Endothelial cell of umbilical vein (primary cell): ENCODE measurements around the gene MEI4. TPM values are rescaled to one million over a fixed set of nuclear protein-coding genes. Genes with fewer than 3 reads are reported as not detected.
"Not testable (repeated sequence)": the region's sequence is repeated elsewhere in the genome, so short reads cannot be mapped to it uniquely, and the experiment has no call there.

ENCODE experiments used
- BruUV-seq: library from RNA; stranded (reverse); fragments of 400-500 nt; replicated peaks from 2 replicates; lab custom pipeline; 2021; lab: Mats Ljungman, UMichigan
- CTCF ChIA-PET: fragments of 300-600, 350-600 bp; sonication (Branson Sonifier 250); formaldehyde crosslinking; loops from one replicate; lab custom pipeline; 2021; ENCODE audit warnings: antibody characterized with exemption, inconsistent platforms; lab: Charles Lee
- POLR2A ChIA-PET: fragments of 300-600, 350-600 bp; sonication (Branson Sonifier 250); formaldehyde crosslinking; loops from one replicate; lab custom pipeline; 2021; ENCODE audit warnings: antibody characterized with exemption, inconsistent platforms; lab: Charles Lee
- DNase-seq: peaks from one replicate; pipeline ENCODE4 v3.0.0-alpha.2; 2011; ENCODE audit warnings: low read depth, low spot score
- FAIRE-seq: peaks from 2 replicates; lab custom pipeline; 2011; peaks lifted over from hg19 to GRCh38; lab: Jason Lieb, UNC
- H2AFZ ChIP-seq: 2 replicates; pipeline ENCODE4 v1.6.0; 2012; ENCODE audit warnings: low read depth, low read length, control low read depth, inconsistent platforms
- H3K27ac ChIP-seq: 2 replicates; pipeline ENCODE4 v1.5.1; 2011; ENCODE audit warnings: low read depth, mild to moderate bottlenecking, control low read depth, low read length, moderate library complexity; ENCODE audit not compliant: insufficient read depth
- H3K27me3 ChIP-seq, 2 experiments: 2 replicates each; pipeline versions ENCODE4 v1.6.0 to v1.6.1; 2011; ENCODE audit warnings: low read length in 2 of 2, mixed read lengths in 1 of 2; ENCODE audit not compliant: control insufficient read depth in 2 of 2, insufficient read depth in 2 of 2
- H3K36me3 ChIP-seq, 2 experiments: 2 replicates in 1 of 2; 3 replicates in 1 of 2; pipeline ENCODE4 v1.5.1; 2011; ENCODE audit warnings: low read length in 2 of 2, mild to moderate bottlenecking in 1 of 2, moderate library complexity in 1 of 2; ENCODE audit not compliant: control insufficient read depth in 2 of 2, insufficient read depth in 2 of 2; ENCODE audit errors: extremely low read depth in 1 of 2
- H3K4me1 ChIP-seq: 3 replicates; pipeline ENCODE4 v1.5.1; 2011; ENCODE audit warnings: mild to moderate bottlenecking, low read length; ENCODE audit not compliant: control insufficient read depth, insufficient read depth; ENCODE audit errors: extremely low read depth
- H3K4me2 ChIP-seq: 2 replicates; pipeline ENCODE4 v1.6.1; 2011; ENCODE audit warnings: low read length, control low read depth, mixed read lengths; ENCODE audit not compliant: insufficient read depth
- H3K4me3 ChIP-seq, 3 experiments: fragments of 200-600 bp in 1 of 3; sonication (generic), shearing (Covaris generic) in 1 of 3; replicated peaks in 1 of 3; 2 replicates each; pipeline ENCODE4 v1.5.1; 2011 to 2016; ENCODE audit warnings: control low read depth in 3 of 3, low read length in 3 of 3, mild to moderate bottlenecking in 2 of 3, inconsistent platforms in 1 of 3, low read depth in 1 of 3, moderate library complexity in 1 of 3; ENCODE audit not compliant: insufficient read depth in 1 of 3
- H3K79me2 ChIP-seq: 2 replicates; pipeline ENCODE4 v1.6.0; 2012; ENCODE audit warnings: low read length, inconsistent platforms; ENCODE audit not compliant: control insufficient read depth, insufficient read depth
- H3K9ac ChIP-seq: replicated peaks from 2 replicates; pipeline ENCODE3; 2011; ENCODE audit warnings: low read length, control low read depth; ENCODE audit not compliant: insufficient read depth; ENCODE audit errors: extremely low read depth
- H3K9me1 ChIP-seq: replicated peaks from 3 replicates; pipeline ENCODE4 v1.6.0; 2011; ENCODE audit warnings: mild to moderate bottlenecking, low read length; ENCODE audit not compliant: control insufficient read depth, insufficient read depth; ENCODE audit errors: extremely low read depth
- H3K9me3 ChIP-seq: replicated peaks from 2 replicates; pipeline ENCODE4 v1.5.1; 2012; ENCODE audit warnings: low read length, inconsistent platforms; ENCODE audit not compliant: control insufficient read depth, insufficient read depth
- H4K20me1 ChIP-seq: replicated peaks from 2 replicates; pipeline ENCODE3; 2011; ENCODE audit warnings: mild to moderate bottlenecking, low read length; ENCODE audit not compliant: control insufficient read depth, insufficient read depth; ENCODE audit errors: extremely low read depth
- EZH2 ChIP-seq: IDR thresholded peaks from 2 replicates; pipeline ENCODE4 v1.6.1; 2012; ENCODE audit warnings: borderline replicate concordance, low read depth, mild to moderate bottlenecking, moderate library complexity, low read length, inconsistent platforms; ENCODE audit not compliant: severe bottlenecking
- FOS ChIP-seq: IDR thresholded peaks from 2 replicates; pipeline ENCODE4 v1.6.1; 2011; ENCODE audit warnings: mild to moderate bottlenecking, low read length, moderate library complexity, borderline replicate concordance; ENCODE audit not compliant: insufficient read depth
- JUN ChIP-seq: IDR thresholded peaks from 2 replicates; pipeline ENCODE4 v1.6.1; 2011; ENCODE audit warnings: borderline replicate concordance, low read depth; ENCODE audit not compliant: insufficient read length, insufficient read depth
- MYC ChIP-seq: IDR thresholded peaks from one replicate; pipeline ENCODE4 v1.6.1; 2011; ENCODE audit warnings: mild to moderate bottlenecking, low read depth, low read length
- dilution Hi-C: fragments of 300-500 bp; cut with MboI; formaldehyde crosslinking; loops from one replicate; pipeline ENCODE4 v1.15.0; 2019; ENCODE audit warnings: low sequenced_read_pairs; ENCODE audit not compliant: extremely low pct_ligation_motif_present
- intact Hi-C: fragments of 100-400 bp; cut with micrococcal nuclease; formaldehyde crosslinking; loops from one replicate; pipeline ENCODE4 v1.10.0; 2022
- polyA plus RNA-seq, 4 experiments: library from polyadenylated mRNA; depleted of rRNA in 3 of 4; stranded (reverse) in 3 of 4; unstranded in 1 of 4; fragments of >200 nt; gene quantifications; 2 replicates each; pipeline versions ENCODE4 v1.2.1 to v1.2.3, GENCODE V29; 2011 to 2012; ENCODE audit warnings: missing spikeins in 1 of 4
- total RNA-seq: library from RNA; stranded (reverse); gene quantifications from 2 replicates; pipeline ENCODE4 v1.2.3, GENCODE V29; 2021
- TF ChIP-seq, protein P1 (sequence below), 2 donors: IDR thresholded peaks; 1 replicate in 1 of 2; 2 replicates in 1 of 2; pipeline ENCODE4 v1.5.1; 2011; ENCODE audit warnings: low read length in 2 of 2, mild to moderate bottlenecking in 2 of 2, moderate library complexity in 2 of 2, control low read depth in 1 of 2, inconsistent platforms in 1 of 2, low read depth in 1 of 2; ENCODE audit not compliant: insufficient read depth in 1 of 2; ENCODE audit errors: extremely low read depth in 1 of 2

MEI4 gene
- total and polyA plus RNA-seq, 2 donors (not counting 3 experiments of a cell fraction or from before 2014, with no cell fraction given) = not detected

DNA sequence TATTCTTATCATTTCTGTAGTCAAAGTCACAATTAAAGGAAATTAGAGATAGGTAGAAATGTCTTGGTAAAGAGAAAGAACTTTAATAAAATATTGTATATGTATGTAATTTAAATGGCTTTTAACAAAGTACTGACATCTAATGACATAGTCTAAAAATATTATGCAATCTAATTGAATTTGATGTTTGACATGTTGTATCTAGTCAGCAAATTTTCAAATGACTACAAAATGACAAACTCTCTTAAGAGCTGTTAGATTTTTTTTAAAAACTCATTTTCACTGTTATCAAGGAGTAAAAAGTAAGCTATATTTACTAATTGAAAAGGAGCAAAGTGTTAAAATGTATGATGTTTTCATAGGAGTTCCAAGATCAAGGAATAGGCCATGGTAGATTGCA, 176.9 kb downstream of the MEI4 start:
- H2AFZ ChIP-seq = no peak overlapping the region
- H3K4me2 ChIP-seq = no peak overlapping the region
- H3K27ac ChIP-seq = no peak overlapping the region
- H3K27me3 ChIP-seq = no peaks in the 10 kb centered on the region
- BruUV-seq = no TSS peak
- FAIRE-seq (peak; percentile 31), DNase-seq (no peak)
- TF ChIP-seq EZH2 (no peak), FOS (no peak), MYC (no peak), JUN (no peak)
- TF ChIP-seq, protein P1, sequence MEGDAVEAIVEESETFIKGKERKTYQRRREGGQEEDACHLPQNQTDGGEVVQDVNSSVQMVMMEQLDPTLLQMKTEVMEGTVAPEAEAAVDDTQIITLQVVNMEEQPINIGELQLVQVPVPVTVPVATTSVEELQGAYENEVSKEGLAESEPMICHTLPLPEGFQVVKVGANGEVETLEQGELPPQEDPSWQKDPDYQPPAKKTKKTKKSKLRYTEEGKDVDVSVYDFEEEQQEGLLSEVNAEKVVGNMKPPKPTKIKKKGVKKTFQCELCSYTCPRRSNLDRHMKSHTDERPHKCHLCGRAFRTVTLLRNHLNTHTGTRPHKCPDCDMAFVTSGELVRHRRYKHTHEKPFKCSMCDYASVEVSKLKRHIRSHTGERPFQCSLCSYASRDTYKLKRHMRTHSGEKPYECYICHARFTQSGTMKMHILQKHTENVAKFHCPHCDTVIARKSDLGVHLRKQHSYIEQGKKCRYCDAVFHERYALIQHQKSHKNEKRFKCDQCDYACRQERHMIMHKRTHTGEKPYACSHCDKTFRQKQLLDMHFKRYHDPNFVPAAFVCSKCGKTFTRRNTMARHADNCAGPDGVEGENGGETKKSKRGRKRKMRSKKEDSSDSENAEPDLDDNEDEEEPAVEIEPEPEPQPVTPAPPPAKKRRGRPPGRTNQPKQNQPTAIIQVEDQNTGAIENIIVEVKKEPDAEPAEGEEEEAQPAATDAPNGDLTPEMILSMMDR (IDR thresholded peaks at IDR 0.05; ENCODE audit: extremely low read depth in 1 of 2, insufficient read depth in 1 of 2, low read depth in 1 of 2, low read length in 2 of 2) = no peak
- H3K36me3 ChIP-seq = no peaks in the 10 kb centered on the region
- no peaks in the 10 kb centered on the region for H3K4me1 ChIP-seq
- ChIA-PET CTCF (interaction anchor here (1.1 to 1.7 kb wide), 2 partner anchors 10 to 981 kb away, joined by 3 to 5 read pairs; no protein-coding TSS in a partner anchor), POLR2A (no interaction called here)
- no peaks in the 10 kb centered on the region for H3K79me2 ChIP-seq
- H4K20me1 ChIP-seq = no peaks in the 10 kb centered on the region
- no peak overlapping the region for H3K4me3 ChIP-seq
- no peaks in the 10 kb centered on the region for H3K9me1 ChIP-seq
- H3K9me3 ChIP-seq = no peaks in the 10 kb centered on the region
- intact Hi-C loops (no loop called here), dilution Hi-C loops (no loop called here)
- no peak overlapping the region for H3K9ac ChIP-seq

DNA sequence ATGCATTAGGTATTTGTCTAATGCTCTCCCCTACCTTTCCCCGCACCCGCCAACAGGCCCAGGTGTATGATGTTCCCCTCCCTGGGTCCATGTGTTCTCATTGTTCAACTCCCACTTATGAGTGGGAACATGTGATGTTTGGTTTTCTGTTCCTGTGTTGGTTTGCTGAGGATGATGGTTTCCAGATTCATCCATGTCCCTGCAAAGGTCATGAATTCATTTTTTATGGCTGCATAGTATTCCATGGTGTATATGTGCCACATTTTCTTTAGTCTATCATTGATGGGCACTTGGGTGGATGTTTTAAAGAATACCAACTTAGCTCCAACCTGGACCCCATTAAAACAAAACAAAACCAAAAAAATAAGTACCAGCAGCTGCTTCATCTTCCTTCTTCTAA, 180.9 kb downstream of the MEI4 start:
- CTCF ChIA-PET = not testable (repeated sequence)

More for the DNA sequence above, 180.9 kb downstream of the MEI4 start:
- H3K9me1 ChIP-seq, intact Hi-C loops, H3K4me3 ChIP-seq, H3K36me3 ChIP-seq, DNase-seq, H3K79me2 ChIP-seq, dilution Hi-C loops, H4K20me1 ChIP-seq, H3K9ac ChIP-seq, H3K27me3 ChIP-seq, POLR2A ChIA-PET, H3K4me2 ChIP-seq, H3K9me3 ChIP-seq, H2AFZ ChIP-seq, H3K4me1 ChIP-seq, H3K27ac ChIP-seq, FAIRE-seq, BruUV-seq: not testable (repeated sequence)
